Activated CD8-positive, alpha-beta memory T cell treated with anti-CD3 and anti-CD28 coated beads for 36 hours (primary cell): Measurements from ENCODE around the gene SLC39A2. TPM values are rescaled to one million over a fixed set of nuclear protein-coding genes. Genes with fewer than 3 reads are reported as not detected.
"Not testable (repeated sequence)": the region's sequence is repeated elsewhere in the genome, so short reads cannot be mapped to it uniquely, and the experiment has no call there.

Experiments
- CTCF ChIA-PET: fragments of 350-600 bp; sonication (Branson Sonifier 250); formaldehyde crosslinking; loops from one replicate; lab custom pipeline; 2021; ENCODE audit warnings: antibody characterized with exemption; lab: Charles Lee
- POLR2A ChIA-PET: fragments of 350-600 bp; sonication (Branson Sonifier 250); formaldehyde crosslinking; loops from one replicate; lab custom pipeline; 2021; ENCODE audit warnings: antibody characterized with exemption; lab: Charles Lee
- total RNA-seq, 2 experiments: library from RNA; stranded (reverse); gene quantifications; one replicate each; pipeline ENCODE4 v1.2.3, GENCODE V29; 2021

SLC39A2 gene
- total RNA-seq, 2 experiments from 2014 or later = 0.34 TPM; not detected in 1

DNA sequence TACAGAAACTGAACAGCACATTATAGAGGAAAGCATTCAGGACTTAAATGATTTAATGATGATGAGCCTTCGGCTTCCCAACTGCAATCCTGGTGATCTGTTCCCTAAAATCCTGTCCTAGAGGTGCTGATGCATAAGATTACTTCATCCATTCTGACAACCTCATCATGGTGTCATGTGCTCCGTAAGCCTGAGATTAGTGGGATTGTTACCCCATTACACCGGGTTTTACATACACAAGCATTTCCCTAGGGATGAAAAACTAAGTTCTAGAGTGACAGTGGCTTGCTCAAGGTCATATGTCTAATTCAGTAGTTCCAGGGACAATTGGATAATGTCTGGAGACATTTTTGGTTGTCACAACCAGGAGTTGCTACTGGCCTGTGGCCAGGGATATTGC, 38.1 kb downstream of the SLC39A2 start:
- POLR2A ChIA-PET = no interaction called here
- CTCF ChIA-PET = interaction anchor here (0.8 kb wide), 1 partner anchor 22 kb away, joined by 4 read pairs; no protein-coding TSS in a partner anchor

DNA sequence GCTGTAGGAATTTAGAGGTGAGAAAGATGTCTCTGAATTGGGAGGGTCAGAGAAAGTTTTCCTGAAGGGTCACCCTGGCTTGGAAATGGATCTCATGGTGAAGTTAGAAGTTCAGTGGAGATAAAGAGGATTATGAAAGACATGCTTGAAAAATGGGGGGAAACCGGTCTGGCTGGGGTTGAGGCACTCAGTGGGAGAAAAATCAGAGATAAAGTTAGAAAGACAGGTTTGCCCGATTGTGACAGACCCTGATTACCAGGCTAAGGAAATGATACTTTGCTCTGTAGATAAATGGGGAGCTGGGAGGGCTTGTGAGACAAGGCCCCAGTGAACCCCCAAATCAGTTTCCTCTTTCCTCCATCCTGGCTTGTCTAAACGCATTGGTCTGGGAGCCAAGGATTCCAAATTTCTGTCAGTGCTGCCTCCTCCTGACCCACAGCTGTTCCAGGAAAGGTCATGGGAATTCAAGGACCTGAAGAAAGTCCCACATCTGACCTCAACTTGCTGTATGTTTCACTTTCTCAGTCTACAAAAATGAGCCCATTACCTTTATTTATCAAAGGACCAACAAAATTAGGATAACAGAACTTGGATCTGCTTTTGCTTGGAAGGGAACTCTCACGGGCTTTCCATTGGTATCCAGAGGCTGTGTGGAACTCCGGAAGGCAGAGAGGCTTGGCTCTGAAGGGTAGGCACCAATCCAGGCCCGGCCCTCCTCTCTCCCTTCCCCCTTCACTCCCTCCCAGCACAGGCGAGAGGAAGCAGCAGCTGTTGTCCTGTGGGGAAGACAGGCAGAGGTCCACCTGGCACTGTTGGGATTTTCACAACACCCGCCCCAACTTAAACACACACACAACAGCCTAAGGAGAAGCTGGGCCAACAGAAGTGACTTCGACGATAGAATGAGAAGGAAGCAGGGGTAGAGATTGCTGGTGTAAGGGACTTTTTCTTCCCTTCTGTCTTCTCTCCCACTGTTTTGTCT, 39.6 kb downstream of the SLC39A2 start:
- POLR2A ChIA-PET = no interaction called here
- CTCF ChIA-PET = interaction anchor here (1.8 to 4.2 kb wide), 2 partner anchors 25 to 54 kb away, joined by 7 to 45 read pairs; no protein-coding TSS in a partner anchor

DNA sequence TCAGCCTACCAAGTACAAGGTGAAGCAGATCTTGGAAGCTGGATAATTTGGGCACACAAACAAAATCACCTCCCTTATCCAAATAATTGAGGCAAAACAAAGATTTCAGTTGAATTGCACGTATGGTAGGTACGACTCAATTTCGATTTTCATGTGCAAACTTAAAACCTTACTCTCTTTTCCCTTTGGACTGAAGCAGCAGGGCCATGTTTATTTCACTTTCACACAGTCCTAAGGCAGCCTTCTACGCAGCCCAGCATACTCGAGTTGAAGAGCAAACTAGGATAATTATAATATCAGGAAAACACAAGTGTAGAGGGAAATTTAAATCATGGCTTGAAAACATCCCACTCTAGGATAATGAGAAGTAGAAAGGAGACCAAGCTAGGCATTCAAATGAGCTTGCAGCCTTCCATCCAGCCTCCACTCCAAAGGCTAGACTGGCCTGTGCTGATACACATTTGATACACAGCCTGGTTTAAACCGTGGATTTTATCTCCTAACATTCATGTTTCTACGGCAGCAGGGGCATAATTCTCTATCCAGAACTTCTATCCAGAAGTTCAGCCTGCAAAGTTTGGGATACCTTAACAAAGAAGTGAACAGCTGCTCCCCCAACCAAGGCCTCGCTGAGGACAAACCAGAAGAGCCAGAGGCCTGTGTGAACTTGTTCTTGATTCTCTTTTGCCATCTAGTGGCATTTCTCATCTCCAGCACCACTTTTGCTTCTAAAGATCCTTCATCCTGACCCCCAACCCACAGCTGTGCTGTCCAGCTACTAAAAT, 40.7 kb downstream of the SLC39A2 start:
- CTCF ChIA-PET = interaction anchor here (1.0 to 4.2 kb wide), 4 partner anchors 10 to 53 kb away, joined by 3 to 45 read pairs (median 5); no protein-coding TSS in a partner anchor
- POLR2A ChIA-PET = no interaction called here

DNA sequence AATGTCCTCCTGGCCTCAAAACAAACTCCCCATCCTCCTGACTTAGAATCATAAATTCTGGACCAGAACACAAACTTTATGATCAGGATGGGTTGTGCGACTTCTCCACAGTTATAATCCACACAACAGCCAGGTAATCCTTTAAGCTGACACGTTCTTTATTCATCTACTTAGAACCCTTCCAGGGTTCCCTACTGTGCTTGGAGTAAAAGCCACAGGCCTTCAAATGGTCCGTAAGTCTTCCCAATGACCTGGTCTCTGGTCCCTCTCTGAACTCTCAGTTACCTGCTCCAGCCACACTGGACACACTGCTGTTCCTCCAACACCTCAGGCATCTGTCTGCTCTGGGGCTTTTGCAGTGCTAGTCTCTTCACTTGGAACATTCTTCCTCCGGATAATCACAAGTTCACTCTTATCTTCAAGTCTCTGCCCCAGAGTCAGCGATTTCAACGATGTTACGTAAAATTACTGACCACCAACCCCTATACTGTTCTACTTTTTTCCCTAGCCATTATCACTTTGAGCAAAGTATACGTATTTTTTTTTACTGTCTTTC, 41.4 kb downstream of the SLC39A2 start:
- ChIA-PET CTCF (interaction anchor here (1.0 to 4.2 kb wide), 4 partner anchors 11 to 52 kb away, joined by 3 to 45 read pairs (median 5); no protein-coding TSS in a partner anchor), POLR2A (no interaction called here)

DNA sequence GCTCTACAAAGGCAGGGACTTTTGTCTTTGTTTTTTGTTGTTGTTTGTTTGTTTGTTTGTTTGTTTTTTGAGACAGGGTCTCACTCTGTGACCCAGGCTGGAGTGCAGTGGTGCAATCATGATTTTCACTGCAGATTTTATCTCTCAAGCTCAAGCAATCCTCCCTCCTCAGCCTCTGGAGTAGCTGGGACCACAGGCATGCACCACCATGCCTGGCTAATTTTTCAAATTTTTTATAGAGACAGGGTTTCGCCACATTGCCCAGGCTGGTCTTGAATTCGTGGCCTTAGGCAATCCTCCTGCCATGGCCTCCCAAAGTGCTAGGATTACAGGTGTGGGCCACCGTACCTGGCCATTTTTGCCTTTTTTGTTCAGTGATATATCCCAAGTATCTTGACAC, 41.8 kb downstream of the SLC39A2 start:
- CTCF ChIA-PET = interaction anchor here (4.2 kb wide), 1 partner anchor 28 kb away, joined by 45 read pairs; no protein-coding TSS in a partner anchor
- POLR2A ChIA-PET = not testable (repeated sequence)

DNA sequence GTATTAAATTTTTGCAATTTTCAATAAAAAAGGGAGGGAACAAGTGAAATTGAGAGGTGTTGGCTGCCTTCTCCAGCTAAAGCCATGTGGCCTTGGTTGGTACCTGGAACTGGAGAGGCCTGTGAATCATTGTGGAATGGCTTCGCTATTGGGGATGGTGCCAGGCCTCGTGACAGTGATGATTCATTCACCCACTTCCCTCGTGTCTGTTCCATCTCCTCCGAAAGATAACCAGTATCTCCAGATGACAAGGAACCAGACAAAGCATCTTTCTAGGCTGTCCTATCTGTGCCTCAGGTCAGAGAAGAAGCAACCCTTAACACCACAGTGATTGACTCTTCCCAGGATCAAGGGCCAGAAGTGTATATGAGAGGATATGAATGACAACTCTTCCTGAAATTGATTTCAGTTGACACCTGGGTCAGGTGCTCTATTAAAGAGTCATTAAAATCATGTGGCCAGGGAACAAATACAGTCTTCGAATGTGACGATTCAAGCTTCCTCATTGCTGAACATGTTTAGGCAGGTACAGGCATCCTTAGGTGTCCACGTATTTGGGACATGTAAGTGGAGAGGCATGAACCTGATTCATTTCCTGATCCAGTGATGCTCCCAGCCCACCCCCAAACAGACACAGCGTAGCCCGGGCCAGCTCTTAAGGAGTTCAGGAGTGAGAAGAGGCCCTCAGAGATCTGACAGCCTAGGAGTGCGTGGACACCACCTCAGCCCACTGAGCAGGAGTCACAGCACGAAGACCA, 42.8 kb downstream of the SLC39A2 start, which contains the start of gene RNASE7:
Gene RNASE7 (plus strand): TSS at position 687 of the 758 bp plus-strand sequence. CDS start 631 bp downstream, outside the sequence.
- ChIA-PET CTCF (interaction anchor here (0.9 to 4.2 kb wide), 2 partner anchors 28 to 71 kb away, joined by 3 to 45 read pairs; no protein-coding TSS in a partner anchor), POLR2A (no interaction called here)

DNA sequence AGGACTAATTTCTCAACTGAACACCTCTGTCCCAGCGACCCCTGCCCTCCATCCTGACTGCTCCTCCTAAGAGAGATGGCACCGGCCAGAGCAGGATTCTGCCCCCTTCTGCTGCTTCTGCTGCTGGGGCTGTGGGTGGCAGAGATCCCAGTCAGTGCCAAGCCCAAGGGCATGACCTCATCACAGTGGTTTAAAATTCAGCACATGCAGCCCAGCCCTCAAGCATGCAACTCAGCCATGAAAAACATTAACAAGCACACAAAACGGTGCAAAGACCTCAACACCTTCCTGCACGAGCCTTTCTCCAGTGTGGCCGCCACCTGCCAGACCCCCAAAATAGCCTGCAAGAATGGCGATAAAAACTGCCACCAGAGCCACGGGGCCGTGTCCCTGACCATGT, 43.8 kb downstream of the SLC39A2 start:
- ChIA-PET POLR2A (no interaction called here), CTCF (interaction anchor here (0.9 kb wide), 1 partner anchor 72 kb away, joined by 3 read pairs; no protein-coding TSS in a partner anchor)

DNA sequence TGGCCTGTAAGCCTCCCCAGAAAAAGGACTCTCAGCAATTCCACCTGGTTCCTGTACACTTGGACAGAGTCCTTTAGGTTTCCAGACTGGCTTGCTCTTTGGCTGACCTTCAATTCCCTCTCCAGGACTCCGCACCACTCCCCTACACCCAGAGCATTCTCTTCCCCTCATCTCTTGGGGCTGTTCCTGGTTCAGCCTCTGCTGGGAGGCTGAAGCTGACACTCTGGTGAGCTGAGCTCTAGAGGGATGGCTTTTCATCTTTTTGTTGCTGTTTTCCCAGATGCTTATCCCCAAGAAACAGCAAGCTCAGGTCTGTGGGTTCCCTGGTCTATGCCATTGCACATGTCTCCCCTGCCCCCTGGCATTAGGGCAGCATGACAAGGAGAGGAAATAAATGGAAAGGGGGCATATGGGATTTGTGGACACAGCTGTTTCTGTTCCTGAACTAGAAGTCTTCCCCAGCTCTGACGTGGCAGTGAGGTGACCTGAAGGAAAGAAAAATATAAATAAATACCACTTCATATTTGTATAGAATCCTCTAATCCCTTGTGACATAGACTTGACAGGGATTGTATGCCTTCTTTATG, 44.4 kb downstream of the SLC39A2 start:
- CTCF ChIA-PET = interaction anchor here (0.6 to 1.0 kb wide), 3 partner anchors 22 to 148 kb away, joined by 3 to 4 read pairs (median 4); no protein-coding TSS in a partner anchor
- POLR2A ChIA-PET = no interaction called here

DNA sequence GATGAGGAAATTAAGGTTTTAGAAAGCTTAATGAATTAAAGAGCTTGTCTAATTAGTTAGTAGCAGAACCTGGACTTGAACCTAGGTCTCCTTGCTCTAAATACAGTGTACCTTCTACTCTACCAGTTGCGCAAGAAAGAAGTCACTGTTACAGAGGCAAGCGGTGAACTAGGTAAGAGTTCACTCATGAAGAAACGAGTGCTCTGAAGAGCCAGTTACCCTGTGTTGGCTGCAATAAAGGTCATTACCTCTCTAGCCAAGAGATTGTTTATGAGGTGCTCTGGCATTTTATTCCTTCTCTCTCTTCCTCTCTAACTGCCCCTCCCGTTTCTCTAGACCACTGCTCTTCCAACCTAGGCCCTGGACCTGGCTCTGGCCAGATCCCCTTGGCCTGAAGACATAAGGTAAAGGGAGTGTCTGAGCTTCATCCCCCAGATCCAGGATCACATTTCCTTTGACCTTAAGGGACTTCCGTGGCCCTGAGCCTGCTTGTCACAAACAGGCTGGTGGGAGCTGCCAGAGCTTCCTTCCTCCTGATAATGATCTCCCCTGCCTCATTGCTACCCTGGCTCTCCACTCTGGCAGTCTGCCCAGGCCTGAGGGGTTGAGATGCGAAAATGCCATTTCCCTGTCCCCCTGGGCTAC, 45.0 kb downstream of the SLC39A2 start:
- ChIA-PET POLR2A (no interaction called here), CTCF (interaction anchor here (0.6 to 1.0 kb wide), 3 partner anchors 21 to 147 kb away, joined by 3 to 4 read pairs (median 4); no protein-coding TSS in a partner anchor)

DNA sequence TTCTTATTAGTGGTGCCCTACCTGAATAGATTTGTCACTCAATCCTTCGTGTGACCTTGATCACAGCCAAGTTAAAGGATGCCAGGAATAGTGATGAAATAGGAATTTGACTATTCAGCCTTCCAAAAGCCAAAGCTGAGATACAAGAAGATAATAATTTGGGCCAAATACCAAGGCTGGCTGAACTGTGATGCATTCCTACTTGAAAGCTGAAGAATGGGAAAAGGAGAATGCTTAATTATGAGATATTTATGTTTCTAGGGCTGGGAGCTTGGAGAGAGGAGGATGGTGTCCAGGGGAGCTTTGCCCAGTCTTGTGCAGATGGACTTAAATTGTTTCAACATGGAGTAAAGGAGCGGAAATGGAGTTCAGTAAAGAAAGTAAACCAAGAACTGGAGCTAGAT, 48.3 kb downstream of the SLC39A2 start:
- POLR2A ChIA-PET = no interaction called here
- CTCF ChIA-PET = interaction anchor here (0.7 to 1.3 kb wide), 4 partner anchors 21 to 60 kb away, joined by 3 read pairs; no protein-coding TSS in a partner anchor

DNA sequence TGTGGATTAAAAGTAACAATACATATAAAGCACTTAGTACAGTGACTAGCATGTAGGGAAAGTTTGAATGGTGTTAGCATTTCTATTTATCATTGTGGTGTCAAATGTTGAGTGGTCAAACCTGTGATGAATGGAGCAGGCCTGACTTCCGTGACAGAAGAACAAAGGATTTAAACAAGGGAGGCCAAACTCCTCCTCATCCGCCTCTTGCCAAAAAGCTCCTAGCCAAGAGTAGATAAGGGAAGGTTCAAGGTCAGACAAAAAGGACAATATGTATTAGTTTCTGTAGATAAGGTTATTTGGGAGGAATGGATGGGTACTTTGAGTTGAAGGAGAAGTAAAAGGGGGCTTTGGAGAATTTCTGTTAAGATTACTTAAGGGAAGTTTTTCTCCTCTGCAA, 49.5 kb downstream of the SLC39A2 start:
- ChIA-PET CTCF (no interaction called here), POLR2A (no interaction called here)

DNA sequence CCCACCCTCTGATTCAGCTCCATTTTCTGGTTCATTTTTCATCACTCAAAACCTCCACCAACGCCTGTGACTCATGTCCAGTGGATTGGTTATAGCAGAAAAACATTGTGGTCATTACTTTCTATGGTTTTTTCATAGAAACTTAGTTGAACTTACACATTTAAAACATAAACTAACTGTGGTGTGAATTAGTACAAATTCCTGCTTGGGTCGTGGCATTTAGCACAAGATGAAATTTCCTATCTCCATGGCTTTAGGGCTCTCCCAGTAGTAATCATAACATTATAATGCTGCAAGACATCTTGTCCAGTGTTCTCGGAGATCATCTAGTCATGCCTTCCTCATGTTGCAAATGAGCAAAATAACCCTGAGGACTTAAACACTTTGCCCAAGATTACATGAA, 50.2 kb downstream of the SLC39A2 start:
- ChIA-PET CTCF (no interaction called here), POLR2A (no interaction called here)

DNA sequence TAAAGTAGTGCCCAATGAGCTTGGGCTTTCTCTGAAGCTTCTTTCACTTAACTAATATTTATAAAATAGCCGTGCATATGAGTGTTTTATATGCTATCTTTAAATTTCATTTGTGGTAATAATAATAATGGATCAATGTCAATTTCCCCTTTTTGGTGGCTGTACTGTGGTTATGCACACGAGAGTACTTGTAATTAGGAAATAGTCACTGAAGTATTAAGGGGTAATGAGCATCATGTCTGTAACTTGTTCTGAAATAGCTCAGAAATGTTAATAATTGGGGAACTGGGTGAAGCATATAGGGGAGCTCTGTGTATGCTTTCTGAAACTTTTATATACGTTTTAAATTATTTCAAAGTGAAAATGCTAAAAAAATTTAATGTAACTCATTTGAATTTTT, 51.5 kb downstream of the SLC39A2 start:
- POLR2A ChIA-PET = no interaction called here

More for the DNA sequence above, 51.5 kb downstream of the SLC39A2 start:
- CTCF ChIA-PET = interaction anchor here (0.7 to 1.4 kb wide), 3 partner anchors 11 to 42 kb away, joined by 3 to 5 read pairs (median 4); no protein-coding TSS in a partner anchor
